Measurements from ENCODE around the gene CBLL1. TPM values are rescaled to one million over a fixed set of nuclear protein-coding genes. Genes with fewer than 3 reads are reported as not detected.

Gene CBLL1
- total and polyA plus RNA-seq, 2 of the 13 experiments (the other 11 are each of a cell fraction or from before 2014, with no cell fraction given): 8.8 to 10.5 TPM

DNA sequence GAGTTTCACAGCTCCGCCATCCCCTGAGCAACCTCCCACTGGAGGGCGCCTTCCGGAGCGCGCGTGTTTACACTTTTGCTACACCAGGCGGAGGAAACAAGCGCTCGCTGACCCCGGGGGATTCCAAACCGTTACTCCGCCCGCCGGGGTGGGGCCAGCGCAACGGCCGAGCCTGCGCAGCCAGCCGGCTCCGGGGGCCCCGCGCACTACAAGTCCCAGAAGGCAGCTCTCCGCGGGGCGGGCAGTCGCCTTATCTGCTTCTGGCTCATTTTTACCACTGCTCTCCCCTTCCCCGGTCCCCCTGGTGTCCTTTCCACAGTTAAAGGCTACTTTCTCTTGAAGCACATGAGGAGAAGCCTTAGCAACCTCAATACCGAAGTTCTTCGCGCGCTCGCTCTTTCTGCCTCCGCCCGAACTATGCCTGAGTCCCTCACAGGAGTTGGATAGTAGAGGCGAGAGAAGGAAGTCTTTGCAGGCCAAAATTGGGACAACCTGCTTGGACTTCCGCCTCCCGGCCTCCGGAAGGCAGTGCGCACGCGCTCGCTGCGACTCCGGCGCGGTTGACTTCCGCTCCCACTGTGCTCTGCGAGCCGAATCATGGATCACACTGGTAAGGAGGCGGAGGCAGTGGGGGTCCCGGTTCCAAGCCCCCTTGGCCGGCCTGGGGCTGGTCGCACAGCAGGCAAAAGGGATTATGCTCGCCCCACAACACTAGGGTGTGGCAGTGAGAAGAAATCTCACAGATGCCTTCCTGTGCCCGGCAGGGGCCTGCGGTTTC lies at the start of gene CBLL1 (continued):
- TF ChIP-seq ZNF567 (CRISPR knock-in tag; IDR thresholded peaks at IDR 0.05; ENCODE audit: borderline replicate concordance) (no peak), GATA4 (IDR thresholded peaks at IDR 0.05; ENCODE audit: borderline replicate concordance, low read depth) (0 out of 2 replicates have a peak, but pooled peaks have one; percentile 16), YEATS2 (CRISPR knock-in tag; IDR thresholded peaks at IDR 0.05; ENCODE audit: borderline replicate concordance) (peak; percentile 62), ZNF331 (CRISPR knock-in tag; IDR thresholded peaks at IDR 0.05) (peak; percentile 35), XRCC5 (optimal IDR thresholded peaks at IDR 0.05; ENCODE audit: low read length) (peak; percentile 35), IKZF1 (IDR thresholded peaks at IDR 0.05) (no peak), PTBP1 (IDR thresholded peaks at IDR 0.05; ENCODE audit: low read depth, low read length, poor library complexity, severe bottlenecking) (no peak), ZSCAN12 (CRISPR knock-in tag; IDR thresholded peaks at IDR 0.05) (no peak), ZZZ3 (CRISPR knock-in tag; IDR thresholded peaks at IDR 0.05; ENCODE audit: borderline replicate concordance) (0 out of 2 replicates have a peak, but pooled peaks have one; percentile 27), CEBPG (CRISPR knock-in tag; IDR thresholded peaks at IDR 0.05) (0 out of 2 replicates have a peak, but pooled peaks have one; percentile 42), ERF (CRISPR knock-in tag; IDR thresholded peaks at IDR 0.05) (0 out of 2 replicates have a peak, but pooled peaks have one; percentile 27), ZFP36 (IDR thresholded peaks at IDR 0.05; ENCODE audit: borderline replicate concordance, low read depth, low read length, partially characterized antibody) (no peak), PCBP2 (optimal IDR thresholded peaks at IDR 0.05; ENCODE audit: low read depth, low read length, poor library complexity, severe bottlenecking) (no peak)
- TF ChIP-seq, protein P1, sequence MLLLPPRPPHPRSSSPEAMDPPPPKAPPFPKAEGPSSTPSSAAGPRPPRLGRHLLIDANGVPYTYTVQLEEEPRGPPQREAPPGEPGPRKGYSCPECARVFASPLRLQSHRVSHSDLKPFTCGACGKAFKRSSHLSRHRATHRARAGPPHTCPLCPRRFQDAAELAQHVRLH (CRISPR knock-in tag; IDR thresholded peaks at IDR 0.05; ENCODE audit: borderline replicate concordance, low read depth): no peak; the same call in 1 of the 2 replicates
- TF ChIP-seq, protein P2, sequence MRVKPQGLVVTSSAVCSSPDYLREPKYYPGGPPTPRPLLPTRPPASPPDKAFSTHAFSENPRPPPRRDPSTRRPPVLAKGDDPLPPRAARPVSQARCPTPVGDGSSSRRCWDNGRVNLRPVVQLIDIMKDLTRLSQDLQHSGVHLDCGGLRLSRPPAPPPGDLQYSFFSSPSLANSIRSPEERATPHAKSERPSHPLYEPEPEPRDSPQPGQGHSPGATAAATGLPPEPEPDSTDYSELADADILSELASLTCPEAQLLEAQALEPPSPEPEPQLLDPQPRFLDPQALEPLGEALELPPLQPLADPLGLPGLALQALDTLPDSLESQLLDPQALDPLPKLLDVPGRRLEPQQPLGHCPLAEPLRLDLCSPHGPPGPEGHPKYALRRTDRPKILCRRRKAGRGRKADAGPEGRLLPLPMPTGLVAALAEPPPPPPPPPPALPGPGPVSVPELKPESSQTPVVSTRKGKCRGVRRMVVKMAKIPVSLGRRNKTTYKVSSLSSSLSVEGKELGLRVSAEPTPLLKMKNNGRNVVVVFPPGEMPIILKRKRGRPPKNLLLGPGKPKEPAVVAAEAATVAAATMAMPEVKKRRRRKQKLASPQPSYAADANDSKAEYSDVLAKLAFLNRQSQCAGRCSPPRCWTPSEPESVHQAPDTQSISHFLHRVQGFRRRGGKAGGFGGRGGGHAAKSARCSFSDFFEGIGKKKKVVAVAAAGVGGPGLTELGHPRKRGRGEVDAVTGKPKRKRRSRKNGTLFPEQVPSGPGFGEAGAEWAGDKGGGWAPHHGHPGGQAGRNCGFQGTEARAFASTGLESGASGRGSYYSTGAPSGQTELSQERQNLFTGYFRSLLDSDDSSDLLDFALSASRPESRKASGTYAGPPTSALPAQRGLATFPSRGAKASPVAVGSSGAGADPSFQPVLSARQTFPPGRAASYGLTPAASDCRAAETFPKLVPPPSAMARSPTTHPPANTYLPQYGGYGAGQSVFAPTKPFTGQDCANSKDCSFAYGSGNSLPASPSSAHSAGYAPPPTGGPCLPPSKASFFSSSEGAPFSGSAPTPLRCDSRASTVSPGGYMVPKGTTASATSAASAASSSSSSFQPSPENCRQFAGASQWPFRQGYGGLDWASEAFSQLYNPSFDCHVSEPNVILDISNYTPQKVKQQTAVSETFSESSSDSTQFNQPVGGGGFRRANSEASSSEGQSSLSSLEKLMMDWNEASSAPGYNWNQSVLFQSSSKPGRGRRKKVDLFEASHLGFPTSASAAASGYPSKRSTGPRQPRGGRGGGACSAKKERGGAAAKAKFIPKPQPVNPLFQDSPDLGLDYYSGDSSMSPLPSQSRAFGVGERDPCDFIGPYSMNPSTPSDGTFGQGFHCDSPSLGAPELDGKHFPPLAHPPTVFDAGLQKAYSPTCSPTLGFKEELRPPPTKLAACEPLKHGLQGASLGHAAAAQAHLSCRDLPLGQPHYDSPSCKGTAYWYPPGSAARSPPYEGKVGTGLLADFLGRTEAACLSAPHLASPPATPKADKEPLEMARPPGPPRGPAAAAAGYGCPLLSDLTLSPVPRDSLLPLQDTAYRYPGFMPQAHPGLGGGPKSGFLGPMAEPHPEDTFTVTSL (CRISPR knock-in tag; IDR thresholded peaks at IDR 0.05; ENCODE audit: borderline replicate concordance): peak; percentile 71; the same call in 1 of the 2 replicates
- TF ChIP-seq, protein P3, sequence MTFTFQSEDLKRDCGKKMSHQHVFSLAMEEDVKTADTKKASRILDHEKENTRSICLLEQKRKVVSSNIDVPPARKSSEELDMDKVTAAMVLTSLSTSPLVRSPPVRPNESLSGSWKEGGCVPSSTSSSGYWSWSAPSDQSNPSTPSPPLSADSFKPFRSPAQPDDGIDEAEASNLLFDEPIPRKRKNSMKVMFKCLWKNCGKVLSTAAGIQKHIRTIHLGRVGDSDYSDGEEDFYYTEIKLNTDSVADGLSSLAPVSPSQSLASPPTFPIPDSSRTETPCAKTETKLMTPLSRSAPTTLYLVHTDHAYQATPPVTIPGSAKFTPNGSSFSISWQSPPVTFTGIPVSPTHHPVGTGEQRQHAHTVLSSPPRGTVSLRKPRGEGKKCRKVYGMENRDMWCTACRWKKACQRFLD (CRISPR knock-in tag; IDR thresholded peaks at IDR 0.05; ENCODE audit: borderline replicate concordance): peak; percentile 70; the same call in 1 of the 2 replicates
- TF ChIP-seq, protein P4, sequence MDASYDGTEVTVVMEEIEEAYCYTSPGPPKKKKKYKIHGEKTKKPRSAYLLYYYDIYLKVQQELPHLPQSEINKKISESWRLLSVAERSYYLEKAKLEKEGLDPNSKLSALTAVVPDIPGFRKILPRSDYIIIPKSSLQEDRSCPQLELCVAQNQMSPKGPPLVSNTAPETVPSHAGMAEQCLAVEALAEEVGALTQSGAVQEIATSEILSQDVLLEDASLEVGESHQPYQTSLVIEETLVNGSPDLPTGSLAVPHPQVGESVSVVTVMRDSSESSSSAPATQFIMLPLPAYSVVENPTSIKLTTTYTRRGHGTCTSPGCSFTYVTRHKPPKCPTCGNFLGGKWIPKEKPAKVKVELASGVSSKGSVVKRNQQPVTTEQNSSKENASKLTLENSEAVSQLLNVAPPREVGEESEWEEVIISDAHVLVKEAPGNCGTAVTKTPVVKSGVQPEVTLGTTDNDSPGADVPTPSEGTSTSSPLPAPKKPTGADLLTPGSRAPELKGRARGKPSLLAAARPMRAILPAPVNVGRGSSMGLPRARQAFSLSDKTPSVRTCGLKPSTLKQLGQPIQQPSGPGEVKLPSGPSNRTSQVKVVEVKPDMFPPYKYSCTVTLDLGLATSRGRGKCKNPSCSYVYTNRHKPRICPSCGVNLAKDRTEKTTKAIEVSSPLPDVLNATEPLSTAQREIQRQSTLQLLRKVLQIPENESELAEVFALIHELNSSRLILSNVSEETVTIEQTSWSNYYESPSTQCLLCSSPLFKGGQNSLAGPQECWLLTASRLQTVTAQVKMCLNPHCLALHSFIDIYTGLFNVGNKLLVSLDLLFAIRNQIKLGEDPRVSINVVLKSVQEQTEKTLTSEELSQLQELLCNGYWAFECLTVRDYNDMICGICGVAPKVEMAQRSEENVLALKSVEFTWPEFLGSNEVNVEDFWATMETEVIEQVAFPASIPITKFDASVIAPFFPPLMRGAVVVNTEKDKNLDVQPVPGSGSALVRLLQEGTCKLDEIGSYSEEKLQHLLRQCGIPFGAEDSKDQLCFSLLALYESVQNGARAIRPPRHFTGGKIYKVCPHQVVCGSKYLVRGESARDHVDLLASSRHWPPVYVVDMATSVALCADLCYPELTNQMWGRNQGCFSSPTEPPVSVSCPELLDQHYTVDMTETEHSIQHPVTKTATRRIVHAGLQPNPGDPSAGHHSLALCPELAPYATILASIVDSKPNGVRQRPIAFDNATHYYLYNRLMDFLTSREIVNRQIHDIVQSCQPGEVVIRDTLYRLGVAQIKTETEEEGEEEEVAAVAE (CRISPR knock-in tag; IDR thresholded peaks at IDR 0.05; ENCODE audit: borderline replicate concordance): 0 out of 2 replicates have a peak, but pooled peaks have one; percentile 27

Measured in HepG2 (cell line).